Neural cell (in vitro differentiated cells): ENCODE data around the gene C20orf144.

Source experiments
- CTCF ChIP-seq: fragments of 450-650 bp; IDR thresholded peaks from 2 replicates; pipeline ENCODE4 v1.5.1; 2014; ENCODE audit warnings: antibody characterized with exemption, mild to moderate bottlenecking, moderate library complexity; ENCODE audit not compliant: poor library complexity, severe bottlenecking
- EP300 ChIP-seq: fragments of 450-650 bp; conservative IDR thresholded peaks from 2 replicates; pipeline ENCODE4 v1.6.1; 2014; ENCODE audit warnings: antibody characterized with exemption, mild to moderate bottlenecking, moderate library complexity; ENCODE audit not compliant: poor library complexity, severe bottlenecking
- POLR2AphosphoS5 ChIP-seq: IDR thresholded peaks from 2 replicates; pipeline ENCODE4 v1.6.1; 2012

GRCh38 chr20:33655164-33655563 lies 7.0 kb upstream of the C20orf144 start:
- TF ChIP-seq CTCF (no peak), EP300 (no peak), POLR2AphosphoS5 (no peak)
